A549 (cell line): ENCODE data around the gene GAS6. TPM values are rescaled to one million over a fixed set of nuclear protein-coding genes. Genes with fewer than 3 reads are reported as not detected.

Source experiments
- ATAC-seq, 2 experiments: fragments of 200-7000 bp in 1 of 2; fragments of >200 bp in 1 of 2; cut with Nextera tagmentation in 1 of 2; cut with Tn5 transposase in 1 of 2; 3 replicates each; pipeline versions ENCODE4 v1.8.0 to v1.9.1; 2018 to 2020; ENCODE audit warnings: mild to moderate bottlenecking in 1 of 2, moderate library complexity in 1 of 2
- CTCF ChIA-PET: fragments of 300-600 bp; sonication (Branson Sonifier 250); formaldehyde crosslinking; extraction: SDS; loops from one replicate; lab custom pipeline; 2021; ENCODE audit warnings: antibody characterized with exemption, inconsistent platforms; lab: Yijun Ruan, JAX
- POLR2A ChIA-PET: fragments of 350-600 bp; formaldehyde crosslinking; extraction: SDS; loops from one replicate; lab custom pipeline; 2021; ENCODE audit warnings: antibody characterized with exemption, inconsistent platforms; lab: Yijun Ruan, JAX
- DNase-seq, 2 experiments: peaks; one replicate each; pipeline versions ENCODE4 v3.0.0 to v3.0.0-alpha.2; 2011 to 2016; ENCODE audit warnings: low read depth in 1 of 2, low spot score in 1 of 2
- FAIRE-seq: peaks from 2 replicates; lab custom pipeline; 2011; peaks lifted over from hg19 to GRCh38; lab: Jason Lieb, UNC
- H3K27ac ChIP-seq, 2 experiments: fragments of >200 bp; sonication (Bioruptor Twin); formaldehyde crosslinking; 3 replicates each; pipeline ENCODE4 v1.5.1; 2016 to 2017
- H3K4me1 ChIP-seq: fragments of >200 bp; sonication (Bioruptor Twin); formaldehyde crosslinking; 3 replicates; pipeline ENCODE4 v1.6.1; 2016
- H3K4me2 ChIP-seq: fragments of >200 bp; sonication (Bioruptor Twin); formaldehyde crosslinking; 3 replicates; pipeline ENCODE4 v1.6.1; 2016
- H3K4me3 ChIP-seq: fragments of >200 bp; sonication (Bioruptor Twin); formaldehyde crosslinking; 3 replicates; pipeline ENCODE4 v1.5.1; 2016
- H3K9me3 ChIP-seq: fragments of >200 bp; sonication (Bioruptor Twin); formaldehyde crosslinking; 3 replicates; pipeline ENCODE4 v1.6.1; 2016
- BHLHE40 ChIP-seq: IDR thresholded peaks from 2 replicates; pipeline ENCODE4 v1.6.1; 2012; ENCODE audit warnings: low read depth, low read length, inconsistent platforms
- CBX2 ChIP-seq: fragments of 200-600 bp; sonication (generic); IDR thresholded peaks from 2 replicates; pipeline ENCODE4 v1.6.1; 2016; ENCODE audit warnings: low read depth, mild to moderate bottlenecking, borderline replicate concordance
- CBX8 ChIP-seq: fragments of 200-600 bp; sonication (generic); IDR thresholded peaks from 2 replicates; pipeline ENCODE4 v1.6.1; 2016
- CEBPB ChIP-seq, 2 experiments: fragments of >200 bp in 1 of 2; sonication (Bioruptor Twin) in 1 of 2; formaldehyde crosslinking in 1 of 2; IDR thresholded peaks; 2 replicates each; pipeline ENCODE4 v1.6.1; 2012 to 2016
- CHD2 ChIP-seq: fragments of 150-350 bp; IDR thresholded peaks from 2 replicates; pipeline ENCODE4 v1.6.1; 2014; ENCODE audit warnings: low read length; ENCODE audit not compliant: partially characterized antibody
- CHD4 ChIP-seq: fragments of 200-600 bp; sonication (generic); IDR thresholded peaks from 2 replicates; pipeline ENCODE4 v1.6.1; 2016; ENCODE audit warnings: antibody characterized with exemption, mild to moderate bottlenecking, borderline replicate concordance
- EHF ChIP-seq: fragments of 250-450 bp; sonication (Bioruptor Pico); IDR thresholded peaks from 2 replicates; pipeline ENCODE4 v1.5.0; 2020; ENCODE audit warnings: mild to moderate bottlenecking
- EP300 ChIP-seq, 2 experiments: fragments of >200 bp; sonication (Bioruptor Twin); formaldehyde crosslinking; IDR thresholded peaks; 2 replicates in 1 of 2; 3 replicates in 1 of 2; pipeline ENCODE4 v1.6.1; 2016 to 2017
- ESRRA ChIP-seq: fragments of 150-350 bp; IDR thresholded peaks from 2 replicates; pipeline ENCODE4 v1.6.1; 2014; ENCODE audit warnings: mild to moderate bottlenecking, low read length, borderline replicate concordance
- FOSL2 ChIP-seq, 2 experiments: fragments of 450-650 bp in 1 of 2; fragments of >200 bp in 1 of 2; sonication (Bioruptor Twin) in 1 of 2; formaldehyde crosslinking; IDR thresholded peaks; 2 replicates each; pipeline versions ENCODE4 v1.5.0 to v1.6.1; 2016 to 2020; ENCODE audit warnings: mild to moderate bottlenecking in 1 of 2, moderate library complexity in 1 of 2
- FOXS1 ChIP-seq: fragments of 250-450 bp; sonication (Bioruptor Pico); IDR thresholded peaks from 2 replicates; pipeline ENCODE4 v1.5.0; 2020; ENCODE audit warnings: mild to moderate bottlenecking, moderate library complexity
- GATA3 ChIP-seq: IDR thresholded peaks from 2 replicates; pipeline ENCODE4 v1.6.1; 2012; ENCODE audit warnings: borderline replicate concordance
- HOXB5 ChIP-seq: fragments of 250-450 bp; sonication (Bioruptor Pico); IDR thresholded peaks from 2 replicates; pipeline ENCODE4 v1.5.0; 2020; ENCODE audit warnings: mild to moderate bottlenecking, moderate library complexity
- JUN ChIP-seq, 2 experiments: fragments of >200 bp; sonication (Bioruptor Twin); formaldehyde crosslinking; IDR thresholded peaks; 2 replicates in 1 of 2; 3 replicates in 1 of 2; pipeline ENCODE4 v1.6.1; 2016 to 2017
- KDM1A ChIP-seq: fragments of 200-600 bp; sonication (generic); IDR thresholded peaks from 2 replicates; pipeline ENCODE4 v1.6.1; 2016; ENCODE audit warnings: low read depth, mild to moderate bottlenecking
- KDM5A ChIP-seq: fragments of 200-600 bp; sonication (generic); IDR thresholded peaks from 2 replicates; pipeline ENCODE4 v1.6.1; 2016; ENCODE audit warnings: antibody characterized with exemption, mild to moderate bottlenecking
- MAFK ChIP-seq: fragments of 450-650 bp; IDR thresholded peaks from 2 replicates; pipeline ENCODE4 v1.6.1; 2014; ENCODE audit not compliant: partially characterized antibody
- MAZ ChIP-seq: fragments of 150-350 bp; IDR thresholded peaks from 2 replicates; pipeline ENCODE4 v1.6.1; 2014; ENCODE audit warnings: antibody characterized with exemption, low read depth, low read length, borderline replicate concordance
- MYC ChIP-seq: IDR thresholded peaks from 2 replicates; pipeline ENCODE4 v1.6.1; 2012; ENCODE audit warnings: mild to moderate bottlenecking, inconsistent platforms, low read length, improper control_type of control experiment, borderline replicate concordance
- NFE2L2 ChIP-seq: fragments of 150-350 bp; conservative IDR thresholded peaks from 2 replicates; pipeline ENCODE4 v1.6.1; 2014; ENCODE audit warnings: low read length
- NR3C1 ChIP-seq: fragments of >200 bp; sonication (Bioruptor Twin); formaldehyde crosslinking; IDR thresholded peaks from 3 replicates; pipeline ENCODE4 v1.6.1; 2017
- PHF8 ChIP-seq: fragments of 200-600 bp; sonication (generic); IDR thresholded peaks from 2 replicates; pipeline ENCODE4 v1.6.1; 2016; ENCODE audit warnings: low read depth, mild to moderate bottlenecking, antibody characterized with exemption, moderate library complexity, borderline replicate concordance
- POLR2AphosphoS2 ChIP-seq: conservative IDR thresholded peaks from 2 replicates; pipeline ENCODE4 v1.6.1; 2012; ENCODE audit warnings: low read length, improper control_type of control experiment, inconsistent platforms
- RCOR1 ChIP-seq: fragments of 150-350 bp; IDR thresholded peaks from 2 replicates; pipeline ENCODE4 v1.6.1; 2014; ENCODE audit warnings: antibody characterized with exemption, low read length, low read depth
- RFX5 ChIP-seq: fragments of 450-650 bp; IDR thresholded peaks from 2 replicates; pipeline ENCODE4 v1.7.1; 2014; ENCODE audit warnings: antibody characterized with exemption, mild to moderate bottlenecking, moderate library complexity
- RNF2 ChIP-seq: fragments of 200-600 bp; sonication (generic); IDR thresholded peaks from 2 replicates; pipeline ENCODE4 v1.6.1; 2016; ENCODE audit warnings: low read depth, mild to moderate bottlenecking, antibody characterized with exemption, moderate library complexity, borderline replicate concordance
- SREBF2 ChIP-seq: fragments of 450-650 bp; IDR thresholded peaks from 2 replicates; pipeline ENCODE4 v1.6.1; 2014; ENCODE audit warnings: mild to moderate bottlenecking, moderate library complexity
- TFCP2L1 ChIP-seq: fragments of 250-450 bp; sonication (Bioruptor Pico); IDR thresholded peaks from 2 replicates; pipeline ENCODE4 v1.5.0; 2021; ENCODE audit warnings: mild to moderate bottlenecking
- ZSCAN20 ChIP-seq: fragments of 250-450 bp; sonication (Bioruptor Pico); IDR thresholded peaks from 2 replicates; pipeline ENCODE4 v1.8.0; 2022; ENCODE audit warnings: mild to moderate bottlenecking, moderate library complexity
- WGBS: methylation state at CpG from one replicate; pipeline ENCODE4 v1.1.6; 2017; ENCODE audit errors: missing lambda C conversion rate; 5-methylcytosine and 5-hydroxymethylcytosine counted together
- polyA plus RNA-seq, 4 experiments: library from polyadenylated mRNA; depleted of rRNA in 3 of 4; stranded (reverse); fragments of >200 nt; fragmentation: RNase III in 1 of 4; extraction: RNeasy Plus Mini Kit Qiagen cat#74134 plus additional on column Dnase treatment in 1 of 4; gene quantifications; 2 replicates in 3 of 4; 3 replicates in 1 of 4; pipeline ENCODE4 v1.2.3, GENCODE V29; 2011 to 2017
- TF ChIP-seq, protein P1 (sequence below): fragments of 150-350 bp; IDR thresholded peaks from 2 replicates; pipeline ENCODE4 v1.6.1; 2014; ENCODE audit warnings: low read depth, mild to moderate bottlenecking, low read length
- TF ChIP-seq, protein P2 (sequence below): IDR thresholded peaks from 2 replicates; pipeline ENCODE4 v1.6.1; 2012
- TF ChIP-seq, protein P3 (sequence below): fragments of >200 bp; sonication (Bioruptor Twin); formaldehyde crosslinking; IDR thresholded peaks from 3 replicates; pipeline ENCODE4 v1.5.1; 2016

Gene GAS6
- polyA plus RNA-seq, 2 of the 4 experiments (the other 2 are of a cell fraction), result 3.5 to 5.7 TPM

DNA sequence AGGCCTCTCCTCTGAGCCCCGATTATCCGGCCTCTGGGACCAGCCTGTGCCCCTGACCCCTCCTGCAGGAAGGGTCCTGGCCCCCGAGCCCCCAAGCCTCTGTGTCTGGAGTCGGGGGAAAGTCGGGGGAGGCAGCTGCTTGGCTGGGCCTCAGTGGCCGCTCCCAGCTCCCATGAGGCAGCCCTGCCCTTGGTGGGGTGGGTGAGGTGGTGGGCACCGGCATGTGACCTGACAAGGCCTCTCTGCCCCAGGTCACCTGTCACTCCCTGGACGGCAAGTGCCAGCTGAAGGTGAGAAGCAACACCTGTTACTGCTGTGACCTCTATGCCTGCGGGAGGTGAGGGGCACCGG lies 63.3 kb downstream of the GAS6 start:
- WGBS, result 72% methylated on average over 3 of the region's 10 CpGs
- no peaks in the 10 kb centered on the region for H3K9me3 ChIP-seq
- H3K27ac ChIP-seq, result no peak overlapping the region
- DNase-seq, result no peak
- no peak for ATAC-seq
- no peaks in the 10 kb centered on the region for H3K4me1 ChIP-seq
- CTCF ChIA-PET, result no interaction called here
- no peak for TF ChIP-seq MAFK
- no peak for TF ChIP-seq MYC
- TF ChIP-seq PHF8, result no peak
- no peak for TF ChIP-seq MAZ
- TF ChIP-seq CEBPB (IDR thresholded peaks at IDR 0.05), result no peak
- TF ChIP-seq JUN (IDR thresholded peaks at IDR 0.05), result no peak
- TF ChIP-seq RFX5, result no peak
- no peak for TF ChIP-seq RCOR1
- TF ChIP-seq, protein P1, sequence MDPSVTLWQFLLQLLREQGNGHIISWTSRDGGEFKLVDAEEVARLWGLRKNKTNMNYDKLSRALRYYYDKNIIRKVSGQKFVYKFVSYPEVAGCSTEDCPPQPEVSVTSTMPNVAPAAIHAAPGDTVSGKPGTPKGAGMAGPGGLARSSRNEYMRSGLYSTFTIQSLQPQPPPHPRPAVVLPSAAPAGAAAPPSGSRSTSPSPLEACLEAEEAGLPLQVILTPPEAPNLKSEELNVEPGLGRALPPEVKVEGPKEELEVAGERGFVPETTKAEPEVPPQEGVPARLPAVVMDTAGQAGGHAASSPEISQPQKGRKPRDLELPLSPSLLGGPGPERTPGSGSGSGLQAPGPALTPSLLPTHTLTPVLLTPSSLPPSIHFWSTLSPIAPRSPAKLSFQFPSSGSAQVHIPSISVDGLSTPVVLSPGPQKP, result no peak
- TF ChIP-seq TFCP2L1 (CRISPR knock-in tag), result no peak
- no peak for TF ChIP-seq FOSL2 (IDR thresholded peaks at IDR 0.05)
- no peak for TF ChIP-seq FOSL2 (CRISPR knock-in tag; IDR thresholded peaks at IDR 0.05)
- no peak for TF ChIP-seq SREBF2
- no peak for TF ChIP-seq CHD4
- no peak for TF ChIP-seq CHD2
- no peak for TF ChIP-seq NR3C1
- TF ChIP-seq BHLHE40, result no peak
- TF ChIP-seq CBX2, result no peak
- TF ChIP-seq KDM5A, result no peak
- no peak for TF ChIP-seq HOXB5 (CRISPR knock-in tag)
- POLR2A ChIA-PET, result no interaction called here
- no peak for FAIRE-seq
- H3K4me3 ChIP-seq, result no peak overlapping the region
- no peak overlapping the region for H3K4me2 ChIP-seq

DNA sequence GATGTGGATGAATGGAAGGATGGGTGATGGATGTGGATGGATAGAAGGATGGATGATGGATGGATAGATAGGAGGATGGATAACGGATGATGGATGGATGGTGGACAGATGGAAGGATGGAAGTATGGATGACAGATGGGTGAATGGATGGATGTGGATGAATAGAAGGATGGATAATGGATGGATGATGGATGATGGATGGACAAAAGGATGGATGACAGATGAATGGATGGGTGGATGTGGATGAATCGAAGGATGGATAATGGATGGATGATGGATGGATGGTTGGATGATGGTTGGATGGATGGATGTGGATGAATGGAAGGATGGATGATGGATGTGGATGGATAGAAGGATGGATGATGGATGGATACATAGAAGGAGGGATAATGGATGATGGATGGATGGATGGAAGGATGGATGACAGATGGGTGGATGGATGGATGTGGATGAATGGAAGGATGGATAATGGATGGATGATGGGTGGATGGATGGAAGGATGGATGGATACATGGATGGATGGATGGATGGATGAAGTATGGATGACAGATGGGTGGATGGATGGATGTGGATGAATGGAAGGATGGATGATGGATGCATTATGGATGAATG lies 65.6 kb downstream of the GAS6 start:
- DNase-seq (no peak), FAIRE-seq (no peak), ATAC-seq (no peak)
- TF ChIP-seq EP300 (IDR thresholded peaks at IDR 0.05), result no peak
- no peak for TF ChIP-seq EHF (CRISPR knock-in tag)
- no peak for TF ChIP-seq SREBF2
- no peak for TF ChIP-seq POLR2AphosphoS2
- TF ChIP-seq MYC, result no peak
- TF ChIP-seq RNF2, result no peak
- no peak for TF ChIP-seq NFE2L2
- no peak for TF ChIP-seq ZSCAN20
- TF ChIP-seq CEBPB (IDR thresholded peaks at IDR 0.05), result no peak
- no peak for TF ChIP-seq GATA3
- no peak for TF ChIP-seq MAZ
- TF ChIP-seq CHD4, result no peak
- TF ChIP-seq, protein P2, sequence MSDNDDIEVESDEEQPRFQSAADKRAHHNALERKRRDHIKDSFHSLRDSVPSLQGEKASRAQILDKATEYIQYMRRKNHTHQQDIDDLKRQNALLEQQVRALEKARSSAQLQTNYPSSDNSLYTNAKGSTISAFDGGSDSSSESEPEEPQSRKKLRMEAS, result no peak
- no peak for TF ChIP-seq KDM1A
- TF ChIP-seq CBX8, result no peak
- no peak for TF ChIP-seq ESRRA
- TF ChIP-seq FOXS1, result no peak
- TF ChIP-seq, protein P3, sequence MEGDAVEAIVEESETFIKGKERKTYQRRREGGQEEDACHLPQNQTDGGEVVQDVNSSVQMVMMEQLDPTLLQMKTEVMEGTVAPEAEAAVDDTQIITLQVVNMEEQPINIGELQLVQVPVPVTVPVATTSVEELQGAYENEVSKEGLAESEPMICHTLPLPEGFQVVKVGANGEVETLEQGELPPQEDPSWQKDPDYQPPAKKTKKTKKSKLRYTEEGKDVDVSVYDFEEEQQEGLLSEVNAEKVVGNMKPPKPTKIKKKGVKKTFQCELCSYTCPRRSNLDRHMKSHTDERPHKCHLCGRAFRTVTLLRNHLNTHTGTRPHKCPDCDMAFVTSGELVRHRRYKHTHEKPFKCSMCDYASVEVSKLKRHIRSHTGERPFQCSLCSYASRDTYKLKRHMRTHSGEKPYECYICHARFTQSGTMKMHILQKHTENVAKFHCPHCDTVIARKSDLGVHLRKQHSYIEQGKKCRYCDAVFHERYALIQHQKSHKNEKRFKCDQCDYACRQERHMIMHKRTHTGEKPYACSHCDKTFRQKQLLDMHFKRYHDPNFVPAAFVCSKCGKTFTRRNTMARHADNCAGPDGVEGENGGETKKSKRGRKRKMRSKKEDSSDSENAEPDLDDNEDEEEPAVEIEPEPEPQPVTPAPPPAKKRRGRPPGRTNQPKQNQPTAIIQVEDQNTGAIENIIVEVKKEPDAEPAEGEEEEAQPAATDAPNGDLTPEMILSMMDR, result no peak
- Histone ChIP-seq H3K27ac (no peak overlapping the region), H3K4me3 (no peak overlapping the region), H3K4me2 (no peak overlapping the region), H3K9me3 (no peaks in the 10 kb centered on the region), H3K4me1 (no peaks in the 10 kb centered on the region)
- CTCF ChIA-PET, result no interaction called here
- POLR2A ChIA-PET, result no interaction called here
- 20% methylated on average over 2 of the region's 2 CpGs for WGBS
